ENCODE results near the gene PRKN. TPM values are rescaled to one million over a fixed set of nuclear protein-coding genes. Genes with fewer than 3 reads are reported as not detected.

PRKN gene
- total RNA-seq, 2 donors from 2014 or later, result 15.7 to 19.3 TPM

- no peak overlapping the region for H3K4me3 ChIP-seq
- no peak for TF ChIP-seq CTCF (IDR thresholded peaks at IDR 0.05)
- DNase-seq (ENCODE audit: low spot score), result no peak
Observed at GRCh38 chr6:162626869-162627268, 100.7 kb downstream of the PRKN start.

GRCh38 chr6:162625846-162626540 lies 101.6 kb downstream of the PRKN start:
- no peaks in the 10 kb centered on the region for H3K27me3 ChIP-seq
- no peak overlapping the region for H3K4me3 ChIP-seq
- H3K4me1 ChIP-seq, result no peaks in the 10 kb centered on the region
- DNase-seq (ENCODE audit: low spot score), result no peak
- no peak for TF ChIP-seq CTCF (IDR thresholded peaks at IDR 0.05)
- H3K36me3 ChIP-seq, result no peaks in the 10 kb centered on the region
- peaks cover 0 to 1% of the 10 kb centered on the region in 2 donors for H3K9me3 ChIP-seq
- H3K27ac ChIP-seq, result no peak overlapping the region

More at GRCh38 chr6:162626869-162627268, 100.7 kb downstream of the PRKN start:
- Histone ChIP-seq H3K9me3 (peaks cover 0 to 5% of the 10 kb centered on the region in 2 donors), H3K36me3 (no peaks in the 10 kb centered on the region), H3K27ac (no peak overlapping the region), H3K27me3 (no peaks in the 10 kb centered on the region), H3K4me1 (no peaks in the 10 kb centered on the region)

- no peak overlapping the region for H3K4me3 ChIP-seq
- no peak for DNase-seq (ENCODE audit: low spot score)
- H3K4me1 ChIP-seq, result no peaks in the 10 kb centered on the region
- H3K9me3 ChIP-seq, result no peaks in the 10 kb centered on the region
- H3K36me3 ChIP-seq, result no peaks in the 10 kb centered on the region
- no peak overlapping the region for H3K27ac ChIP-seq
- H3K27me3 ChIP-seq, result no peaks in the 10 kb centered on the region
- no peak for TF ChIP-seq CTCF (IDR thresholded peaks at IDR 0.05)
Observed at GRCh38 chr6:162622572-162622971, 105.0 kb downstream of the PRKN start.

- no peaks in the 10 kb centered on the region for H3K36me3 ChIP-seq
- DNase-seq (ENCODE audit: low spot score), result no peak
- no peaks in the 10 kb centered on the region for H3K9me3 ChIP-seq
- no peaks in the 10 kb centered on the region for H3K4me1 ChIP-seq
- no peak overlapping the region for H3K27ac ChIP-seq
- no peak overlapping the region for H3K4me3 ChIP-seq
- H3K27me3 ChIP-seq, result no peaks in the 10 kb centered on the region
- no peak for TF ChIP-seq CTCF (IDR thresholded peaks at IDR 0.05)
Observed at GRCh38 chr6:162621246-162621645, 106.3 kb downstream of the PRKN start.

- DNase-seq (ENCODE audit: low spot score), result no peak
- H3K4me3 ChIP-seq, result no peak overlapping the region
- H3K4me1 ChIP-seq, result no peaks in the 10 kb centered on the region
- TF ChIP-seq CTCF (IDR thresholded peaks at IDR 0.05), result no peak
- no peaks in the 10 kb centered on the region for H3K36me3 ChIP-seq
- no peaks in the 10 kb centered on the region for H3K27me3 ChIP-seq
- no peaks in the 10 kb centered on the region for H3K9me3 ChIP-seq
- no peak overlapping the region for H3K27ac ChIP-seq
Observed at GRCh38 chr6:162620073-162620472, 107.5 kb downstream of the PRKN start.
